GM21723 (cell line): Measurements from ENCODE around the gene MBD6.
A peak's percentile ranks its signal among the peaks of the same experiment; 100 is the strongest.
"Not testable (repeated sequence)": the region's sequence is repeated elsewhere in the genome, so short reads cannot be mapped to it uniquely, and the experiment has no call there.

Experiments
- ATAC-seq: cut with Tn5 transposase; IDR thresholded peaks from one replicate; pipeline ENCODE4 v1.9.1; 2021; ENCODE audit warnings: mild to moderate bottlenecking, moderate library complexity; ENCODE audit not compliant: unreplicated experiment

The MBD6 gene

GRCh38 chr12:57487597-57488401 is 34.8 kb upstream of the MBD6 start, which contains the start of gene MARS1:
Gene MARS1 (plus strand): TSS chr12:57488068. CDS start chr12:57488091, 23 bp downstream.
- peak; percentile 97 for ATAC-seq

- ATAC-seq, result no peak
Measured at GRCh38 chr12:57488402-57489156, 34.0 kb upstream of the MBD6 start.

GRCh38 chr12:57489157-57489641 is 33.4 kb upstream of the MBD6 start:
- ATAC-seq, result no peak

GRCh38 chr12:57490126-57490525 is 32.5 kb upstream of the MBD6 start:
- ATAC-seq, result no peak

- no peak for ATAC-seq
Measured at GRCh38 chr12:57491393-57492280, 31.0 kb upstream of the MBD6 start.

GRCh38 chr12:57495051-57495701 is 27.4 kb upstream of the MBD6 start:
- not testable (repeated sequence) for ATAC-seq

- no peak for ATAC-seq
Measured at GRCh38 chr12:57496822-57497221, 25.8 kb upstream of the MBD6 start.

GRCh38 chr12:57497223-57498131 is 25.1 kb upstream of the MBD6 start:
- no peak for ATAC-seq

GRCh38 chr12:57498132-57498502 is 24.5 kb upstream of the MBD6 start:
- ATAC-seq, result no peak

- no peak for ATAC-seq
Measured at GRCh38 chr12:57498571-57498970, 24.1 kb upstream of the MBD6 start.

GRCh38 chr12:57500213-57500612 is 22.4 kb upstream of the MBD6 start:
- no peak for ATAC-seq

- ATAC-seq, result not testable (repeated sequence)
Measured at GRCh38 chr12:57502311-57502969, 20.2 kb upstream of the MBD6 start.

GRCh38 chr12:57506541-57506940 is 16.1 kb upstream of the MBD6 start:
- ATAC-seq, result not testable (repeated sequence)

- ATAC-seq, result not testable (repeated sequence)
Measured at GRCh38 chr12:57507796-57508195, 14.8 kb upstream of the MBD6 start.

GRCh38 chr12:57511161-57511560 is 11.5 kb upstream of the MBD6 start:
- no peak for ATAC-seq

- no peak for ATAC-seq
Measured at GRCh38 chr12:57511588-57512325, 10.9 kb upstream of the MBD6 start.

GRCh38 chr12:57512665-57513064 is 10.0 kb upstream of the MBD6 start:
- ATAC-seq, result no peak

- no peak for ATAC-seq
Measured at GRCh38 chr12:57513266-57513665, 9.4 kb upstream of the MBD6 start.
